Lower lobe of right lung (tissue), 2 donors: ENCODE data around the gene WFDC1. TPM values are rescaled to one million over a fixed set of nuclear protein-coding genes. Genes with fewer than 3 reads are reported as not detected.

Experiments used
- ATAC-seq, 2 donors: fragments of 200-7000 bp; cut with Tn5 transposase; one replicate each; pipeline ENCODE4 v1.9.1; 2020 to 2022; ENCODE audit warnings: mild to moderate bottlenecking in 2 of 2, moderate library complexity in 2 of 2
- DNase-seq: peaks from one replicate; pipeline ENCODE4 v3.0.0-alpha.2; 2020
- H3K27ac ChIP-seq: fragments of 200-600 bp; one replicate; pipeline ENCODE4 v1.8.0; 2022
- H3K27me3 ChIP-seq: fragments of 200-600 bp; one replicate; pipeline ENCODE4 v1.8.0; 2022; ENCODE audit warnings: low read depth
- H3K36me3 ChIP-seq: fragments of 200-600 bp; one replicate; pipeline ENCODE4 v1.8.0; 2022; ENCODE audit warnings: mild to moderate bottlenecking
- H3K4me1 ChIP-seq: fragments of 200-600 bp; one replicate; pipeline ENCODE4 v1.8.0; 2022
- H3K4me3 ChIP-seq: fragments of 200-600 bp; one replicate; pipeline ENCODE4 v1.8.0; 2022; ENCODE audit warnings: mild to moderate bottlenecking
- H3K9me3 ChIP-seq: fragments of 200-600 bp; one replicate; pipeline ENCODE4 v1.8.0; 2022
- CTCF ChIP-seq: fragments of 200-600 bp; IDR thresholded peaks from one replicate; pipeline ENCODE4 v1.8.0; 2022; ENCODE audit warnings: antibody characterized with exemption, mild to moderate bottlenecking
- intact Hi-C: fragments of 100-400 bp; cut with DNase I; formaldehyde crosslinking; loops from one replicate; pipeline ENCODE4 v1.11.0; 2022
- total RNA-seq: library from RNA; stranded (reverse); fragmentation: NEBNext Ultra II Directional; extraction: Animal tissue kit (Norgen Biotek cat#: 25700); gene quantifications from one replicate; pipeline ENCODE4 v1.2.1, GENCODE V29; 2021
- donor health status: DM: no; HTN: yes; CAD: no; lungs with severe emphysema.

WFDC1 gene
- total RNA-seq, 1 donor from 2014 or later, result 18.0 TPM

GRCh38 chr16:84348386-84348888 is 53.8 kb downstream of the WFDC1 start:
- ATAC-seq, result no peak
- H3K36me3 ChIP-seq, result no peaks in the 10 kb centered on the region
- no peak for TF ChIP-seq CTCF
- intact Hi-C loops, result no loop called here
- H3K4me3 ChIP-seq, result no peak overlapping the region
- DNase-seq, result no peak
- H3K9me3 ChIP-seq, result no peaks in the 10 kb centered on the region
- no peak overlapping the region for H3K27ac ChIP-seq
- no peaks in the 10 kb centered on the region for H3K4me1 ChIP-seq
- no peaks in the 10 kb centered on the region for H3K27me3 ChIP-seq

DNA sequence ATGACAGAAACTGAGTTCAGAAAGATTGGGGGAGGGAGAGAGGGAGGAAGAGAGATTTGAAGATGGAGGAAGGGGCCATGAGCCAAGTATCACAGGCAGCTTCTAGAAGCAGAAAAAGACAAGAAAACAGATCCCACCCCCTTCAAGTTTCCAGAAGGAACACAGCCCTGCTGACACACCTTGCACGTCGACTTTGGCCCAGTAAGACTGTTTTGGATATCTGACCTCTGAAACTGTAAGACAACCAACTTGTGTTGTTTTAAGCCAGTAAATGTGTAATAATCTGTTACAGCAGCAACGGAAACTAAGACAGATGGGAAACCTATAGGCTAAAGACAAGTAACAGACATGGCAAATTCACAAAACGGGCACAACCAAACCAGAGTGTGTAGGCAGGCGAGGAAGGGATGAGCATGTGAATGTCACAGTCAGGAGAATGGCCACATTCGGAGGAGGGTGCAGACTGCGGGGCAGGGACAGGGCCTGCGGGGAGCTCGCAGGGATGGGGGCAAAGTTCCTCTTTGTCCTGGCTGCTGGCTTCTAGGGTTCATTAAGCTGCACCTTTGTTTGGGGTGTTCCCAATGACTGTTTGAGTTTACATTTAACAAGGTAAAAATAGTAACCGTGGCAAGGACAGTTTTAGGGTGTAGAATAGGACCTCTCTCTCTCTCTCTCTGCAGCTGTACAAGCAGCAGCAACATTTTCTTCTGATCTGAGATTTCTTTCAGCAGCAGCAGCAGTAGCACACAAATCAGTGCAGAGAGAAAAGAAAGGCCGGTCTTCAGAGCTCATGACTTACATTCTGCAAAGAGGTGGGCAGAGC is 55.4 kb downstream of the WFDC1 start:
- ATAC-seq (no peak), DNase-seq (no peak)
- TF ChIP-seq CTCF, result no peak
- H3K27ac ChIP-seq, result no peak overlapping the region
- H3K4me1 ChIP-seq, result no peaks in the 10 kb centered on the region
- H3K4me3 ChIP-seq, result no peak overlapping the region
- intact Hi-C loops, result no loop called here
- H3K9me3 ChIP-seq, result no peaks in the 10 kb centered on the region
- no peaks in the 10 kb centered on the region for H3K36me3 ChIP-seq
- no peaks in the 10 kb centered on the region for H3K27me3 ChIP-seq

GRCh38 chr16:84350685-84351400 is 56.2 kb downstream of the WFDC1 start:
- DNase-seq (no peak), ATAC-seq (no peak)
- no peak for TF ChIP-seq CTCF

GRCh38 chr16:84351630-84352029 is 57.0 kb downstream of the WFDC1 start:
- TF ChIP-seq CTCF, result no peak
- no peak for DNase-seq
- peaks cover 1% of the 10 kb centered on the region for H3K4me1 ChIP-seq
- no peaks in the 10 kb centered on the region for H3K9me3 ChIP-seq
- H3K36me3 ChIP-seq, result no peaks in the 10 kb centered on the region
- no peak for ATAC-seq
- H3K27ac ChIP-seq, result no peak overlapping the region
- intact Hi-C loops, result no loop called here
- H3K4me3 ChIP-seq, result no peak overlapping the region
- H3K27me3 ChIP-seq, result no peaks in the 10 kb centered on the region

More at GRCh38 chr16:84350685-84351400, 56.2 kb downstream of the WFDC1 start:
- Histone ChIP-seq H3K4me1 (no peaks in the 10 kb centered on the region), H3K27me3 (no peaks in the 10 kb centered on the region), H3K27ac (no peak overlapping the region), H3K9me3 (no peaks in the 10 kb centered on the region), H3K36me3 (no peaks in the 10 kb centered on the region), H3K4me3 (no peak overlapping the region)
- intact Hi-C loops, result no loop called here

DNA sequence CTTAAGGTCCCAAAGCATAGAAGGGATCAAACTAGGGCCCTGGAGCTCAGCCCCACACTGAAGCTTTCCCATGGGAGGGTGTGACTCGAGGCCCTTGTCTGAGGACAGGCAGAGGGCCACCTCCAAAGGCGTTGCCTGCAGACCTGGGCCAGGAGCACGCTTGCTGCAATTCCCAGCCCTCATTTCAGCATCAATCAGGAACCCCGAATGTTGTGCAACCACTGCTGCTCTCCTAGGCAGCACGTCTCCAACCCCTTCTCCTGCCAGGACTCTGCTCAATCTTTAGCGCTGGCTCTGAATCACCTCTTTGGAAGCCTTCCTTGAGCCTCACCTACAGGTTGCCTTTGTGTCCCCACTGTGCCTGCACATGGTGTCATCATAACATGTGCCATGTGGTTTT is 59.6 kb downstream of the WFDC1 start:
- H3K36me3 ChIP-seq, result no peaks in the 10 kb centered on the region
- no peak overlapping the region for H3K4me3 ChIP-seq
- TF ChIP-seq CTCF, result no peak
- DNase-seq (no peak), ATAC-seq (peak; percentile 36 to 37)
- H3K27me3 ChIP-seq, result no peaks in the 10 kb centered on the region
- H3K4me1 ChIP-seq, result peaks cover 5% of the 10 kb centered on the region
- no peaks in the 10 kb centered on the region for H3K9me3 ChIP-seq
- intact Hi-C loops, result no loop called here
- H3K27ac ChIP-seq, result no peak overlapping the region
